ENCODE measurements around the gene FAM187B. TPM values are rescaled to one million over a fixed set of nuclear protein-coding genes. Genes with fewer than 3 reads are reported as not detected.

Gene FAM187B
- total RNA-seq, 1 experiment from 2014 or later, result not detected

GRCh38 chr19:35247526-35248309, 19.2 kb upstream of the FAM187B start:
- Mint-ChIP-seq H3K4me3 (peak overlapping the region; percentile 99 to 100), H3K4me1 (peaks cover 29 to 33% of the 10 kb centered on the region in 2 experiments), H3K9me3 (peaks cover 0 to 3% of the 10 kb centered on the region in 2 experiments; a peak in 2 of 5 replicates), H3K27me3 (ENCODE audit: low read depth) (no peaks in the 10 kb centered on the region; the same call in 1 of the 2 replicates), H3K36me3 (ENCODE audit: insufficient read depth in 1 of 3, low read depth in 3 of 3) (peaks cover 24 to 37% (median 33%) of the 10 kb centered on the region in 3 experiments), H3K27ac (peak overlapping the region; percentile 100)
- Histone ChIP-seq H3K27ac (ENCODE audit: insufficient read length, low read depth, low read length) (peak overlapping the region; percentile 99), H3K4me2 (ENCODE audit: insufficient read depth, insufficient read length, low read length) (peak overlapping the region; percentile 67), H2AFZ (ENCODE audit: low read length) (no peak overlapping the region), H4K5ac (ENCODE audit: insufficient read length, low read depth, low read length) (no peak overlapping the region), H4K91ac (ENCODE audit: insufficient read length, low read depth, low read length) (no peak overlapping the region), H3K9me3 (ENCODE audit: control insufficient read depth, low read depth, low read length) (no peaks in the 10 kb centered on the region), H4K20me1 (ENCODE audit: control insufficient read depth, insufficient read depth, insufficient read length) (peaks cover 6% of the 10 kb centered on the region), H3K4me1 (ENCODE audit: insufficient read depth, low read length) (no peaks in the 10 kb centered on the region; the same call in 1 of the 2 replicates), H2BK12ac (ENCODE audit: insufficient read length, low read depth, low read length) (no peak overlapping the region), H3K79me2 (ENCODE audit: insufficient read depth, low read length) (peaks cover 15% of the 10 kb centered on the region; the same call in 1 of the 2 replicates), H3T11ph (ENCODE audit: low read length) (no peak overlapping the region), H3K56ac (ENCODE audit: insufficient read length, low read depth, low read length) (no peak overlapping the region), H3K23me2 (ENCODE audit: insufficient read length, low read depth, low read length, poor library complexity, severe bottlenecking) (peaks cover 7% of the 10 kb centered on the region), H3K9ac (ENCODE audit: extremely low read depth, insufficient read length, low read length) (peak overlapping the region; percentile 92), H2BK120ac (ENCODE audit: low read depth, low read length, poor library complexity, severe bottlenecking) (peak overlapping the region; percentile 76), H2AK5ac (ENCODE audit: insufficient read length, low read length) (no peak overlapping the region), H3K4ac (ENCODE audit: low read depth, low read length) (no peak overlapping the region), H2BK20ac (ENCODE audit: low read depth, low read length, poor library complexity, severe bottlenecking) (no peak overlapping the region), H4K8ac (replicated peaks; ENCODE audit: insufficient read length, low read depth, low read length) (peak overlapping the region; percentile 95), H3K14ac (ENCODE audit: insufficient read depth, low read length) (peak overlapping the region; percentile 98; the same call in 1 of the 2 replicates), H2BK5ac (ENCODE audit: insufficient read length, low read length) (peak overlapping the region; percentile 91), H2BK15ac (ENCODE audit: low read depth, low read length) (no peak overlapping the region), H3K18ac (ENCODE audit: insufficient read length, low read depth, low read length) (peak overlapping the region; percentile 97), H3K79me1 (ENCODE audit: insufficient read depth, low read depth, low read length, poor library complexity, severe bottlenecking) (peaks cover 5% of the 10 kb centered on the region), H3K23ac (ENCODE audit: insufficient read length, low read depth, low read length) (no peak overlapping the region), H3K27me3 (ENCODE audit: insufficient read depth, low read length) (no peaks in the 10 kb centered on the region)
- WGBS (ENCODE audit: extremely low coverage, insufficient read length, low lambda C conversion rate), result no CpG with 5 or more reads among the region's 42 CpGs
- TF ChIP-seq CTCF (conservative IDR thresholded peaks at IDR 0.05), result peak; percentile 70
- peak; percentile 97 for DNase-seq

All from H9 (cell line).